GM18505 (cell line): ENCODE measurements around the gene NRXN3.

Source experiments
- ATAC-seq: cut with Tn5 transposase; IDR thresholded peaks from one replicate; pipeline ENCODE4 v1.9.1; 2021; ENCODE audit not compliant: unreplicated experiment
- POLR2A ChIP-seq: IDR thresholded peaks from 4 replicates; pipeline ENCODE4 v1.6.1; 2011; ENCODE audit warnings: borderline replicate concordance; ENCODE audit not compliant: insufficient read depth, insufficient read length; ENCODE audit errors: extremely low read depth

NRXN3 gene

DNA sequence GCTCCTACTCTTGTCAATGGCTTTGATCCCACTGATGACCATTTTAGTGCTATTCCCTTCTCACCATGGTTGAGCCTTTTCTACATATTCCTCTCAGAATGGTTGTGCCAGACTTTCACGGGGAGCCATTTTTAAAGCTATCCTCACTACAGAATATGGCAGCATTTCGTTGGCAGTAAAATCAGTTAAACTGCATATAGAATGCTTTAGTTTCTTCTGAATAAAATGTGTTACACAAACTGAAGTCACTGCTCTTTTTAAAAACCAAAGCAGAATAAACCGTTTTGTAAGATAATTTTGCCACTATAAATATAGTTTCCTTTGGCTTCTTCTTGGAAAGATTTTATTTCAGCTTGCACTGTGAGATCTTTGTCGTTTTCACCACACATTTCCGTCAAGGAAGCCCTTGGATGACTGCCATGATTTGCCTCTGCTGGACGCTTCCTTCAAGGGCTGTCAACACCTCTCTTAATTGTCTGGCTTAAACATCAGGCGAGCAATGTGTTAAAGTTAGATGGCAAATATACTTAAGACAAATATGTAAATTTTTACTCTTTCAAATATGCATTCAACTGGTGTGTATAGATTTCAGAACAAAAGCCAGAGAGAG lies 1416.9 kb downstream of the NRXN3 start:
- no peak for ATAC-seq
- no peak for TF ChIP-seq POLR2A

DNA sequence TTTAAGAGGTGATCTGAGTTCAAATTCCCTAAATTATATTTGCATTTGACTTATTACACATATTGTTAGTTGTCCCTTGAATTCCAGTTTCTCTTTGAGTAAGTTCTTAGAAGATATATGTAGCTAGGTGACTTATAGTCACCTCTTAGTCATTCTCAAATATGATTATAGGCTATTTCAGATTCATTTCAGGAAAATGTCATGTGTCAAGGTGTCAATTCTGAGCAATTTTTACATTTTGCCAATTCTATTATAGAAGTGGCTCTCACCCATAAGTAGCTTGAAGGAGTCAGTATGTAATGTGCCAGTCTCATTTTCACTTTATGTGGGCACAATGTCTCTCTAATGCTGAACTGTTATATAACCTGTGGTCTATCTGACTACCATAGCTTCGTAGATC lies 1417.7 kb downstream of the NRXN3 start:
- no peak for ATAC-seq
- no peak for TF ChIP-seq POLR2A

DNA sequence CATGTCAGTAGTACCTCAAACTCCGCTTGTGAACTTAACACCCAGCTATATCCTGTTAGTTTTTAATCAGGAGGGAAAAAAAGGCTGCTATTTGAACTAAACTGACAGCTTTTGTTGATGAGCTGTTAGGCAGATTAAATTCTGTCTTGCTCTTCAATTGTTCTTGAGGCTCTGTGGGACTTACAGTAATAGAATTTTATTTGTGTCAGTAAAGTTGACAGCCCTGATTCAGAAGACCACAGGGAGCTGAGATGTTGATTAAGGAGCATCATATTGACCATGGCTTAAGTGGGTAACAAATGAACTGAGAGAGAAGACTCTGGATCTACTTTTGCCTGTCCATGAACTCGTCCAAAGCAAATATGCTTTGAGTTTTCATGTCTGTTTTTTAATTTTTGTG lies 1418.2 kb downstream of the NRXN3 start:
- TF ChIP-seq POLR2A: no peak
- no peak for ATAC-seq

DNA sequence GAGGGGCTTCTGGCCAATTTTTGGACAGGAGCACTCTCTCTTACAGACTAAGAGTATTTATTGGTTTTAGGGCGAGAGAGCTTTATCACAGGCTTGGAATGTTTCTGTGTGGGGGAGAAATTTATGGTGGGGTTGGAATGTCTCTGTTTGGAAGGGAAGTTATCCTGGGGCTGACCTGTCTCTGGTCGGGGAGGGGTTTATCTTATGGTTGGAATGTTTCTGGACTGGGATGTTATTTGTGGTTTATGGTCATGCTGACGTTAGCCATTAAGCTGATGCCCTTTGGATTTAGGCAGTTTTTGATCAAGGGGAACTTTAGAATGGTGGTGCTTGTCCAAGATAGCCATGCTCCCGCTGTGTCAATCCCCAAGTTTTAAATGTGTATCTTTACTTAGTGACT lies 1426.4 kb downstream of the NRXN3 start:
- no peak for TF ChIP-seq POLR2A
- ATAC-seq: no peak

DNA sequence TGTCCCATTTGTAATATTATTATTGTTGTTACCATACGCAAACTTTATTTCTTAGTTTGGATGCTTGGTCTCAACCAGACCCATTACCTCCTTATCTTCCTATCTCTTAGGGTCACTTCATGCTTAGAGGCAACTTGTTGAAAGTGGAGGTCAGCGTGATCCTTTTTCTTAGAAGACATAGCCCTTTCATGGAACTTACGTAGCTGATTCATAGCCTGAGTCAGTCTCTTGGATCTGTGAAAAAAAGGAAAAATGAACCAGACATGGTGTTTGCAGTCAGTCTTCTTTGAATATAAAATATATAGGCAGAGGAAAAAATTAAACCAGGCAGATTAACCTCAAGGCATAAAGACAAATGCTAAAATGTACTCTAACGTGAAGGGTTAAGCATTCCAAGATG lies 1427.4 kb downstream of the NRXN3 start:
- no peak for ATAC-seq
- TF ChIP-seq POLR2A: no peak

DNA sequence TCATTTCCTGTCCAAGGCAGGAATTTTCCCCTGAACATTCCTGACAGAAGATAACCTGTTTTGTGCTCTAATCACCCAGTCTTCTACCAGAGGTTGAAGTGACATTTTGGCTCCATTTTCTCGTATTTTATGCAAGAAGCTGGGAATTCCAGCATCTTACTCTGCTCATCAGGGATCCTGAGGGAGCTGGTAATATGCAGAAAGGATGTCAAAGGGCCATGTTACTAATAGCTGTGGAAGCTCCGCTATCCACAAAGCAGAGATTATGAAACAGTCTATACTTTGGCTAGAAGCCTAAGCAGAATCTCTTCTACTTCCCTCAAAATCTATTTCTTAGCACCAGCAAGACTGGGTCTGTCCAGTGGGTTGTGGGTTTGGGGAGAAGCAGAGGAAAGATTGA lies 1428.2 kb downstream of the NRXN3 start:
- TF ChIP-seq POLR2A: no peak
- ATAC-seq: no peak

DNA sequence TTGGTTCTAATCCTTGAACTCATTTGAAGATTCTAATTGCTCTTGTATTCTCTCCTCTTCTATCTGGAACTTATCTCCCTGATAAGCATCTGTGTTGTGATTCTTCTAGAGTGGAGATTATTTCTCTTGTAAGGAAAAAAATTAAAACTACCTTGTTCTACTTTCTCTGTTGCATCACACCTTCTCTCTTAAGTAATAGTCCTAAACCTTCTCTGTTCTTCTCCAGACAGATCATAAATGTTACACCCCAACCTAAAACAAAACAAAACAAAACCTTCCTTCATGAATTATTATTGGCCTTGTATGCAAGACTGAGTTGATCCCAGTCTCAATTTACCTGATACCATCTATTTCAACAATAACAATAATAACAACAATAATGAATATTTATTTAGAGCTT lies 1429.1 kb downstream of the NRXN3 start:
- no peak for ATAC-seq
- TF ChIP-seq POLR2A: no peak

DNA sequence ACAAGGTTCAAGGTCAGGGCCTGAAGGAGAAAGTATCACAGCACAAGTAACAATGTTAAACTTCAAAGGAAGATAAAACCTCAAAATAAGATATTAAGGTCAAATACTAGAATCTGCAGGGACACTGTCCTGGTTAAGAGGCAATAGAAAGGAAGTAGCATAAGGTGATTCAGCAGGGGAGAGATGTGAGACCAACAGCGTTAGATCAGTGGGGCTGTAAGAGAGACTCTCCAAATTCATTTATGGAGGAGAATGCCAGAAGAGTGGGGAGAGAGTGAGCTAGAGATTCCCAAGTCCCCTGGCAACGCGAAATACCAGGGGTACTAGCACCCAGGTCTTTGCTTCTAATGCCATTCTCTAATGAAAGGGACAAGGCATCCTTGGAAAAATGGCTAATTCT lies 1430.2 kb downstream of the NRXN3 start:
- ATAC-seq: no peak
- TF ChIP-seq POLR2A: no peak

DNA sequence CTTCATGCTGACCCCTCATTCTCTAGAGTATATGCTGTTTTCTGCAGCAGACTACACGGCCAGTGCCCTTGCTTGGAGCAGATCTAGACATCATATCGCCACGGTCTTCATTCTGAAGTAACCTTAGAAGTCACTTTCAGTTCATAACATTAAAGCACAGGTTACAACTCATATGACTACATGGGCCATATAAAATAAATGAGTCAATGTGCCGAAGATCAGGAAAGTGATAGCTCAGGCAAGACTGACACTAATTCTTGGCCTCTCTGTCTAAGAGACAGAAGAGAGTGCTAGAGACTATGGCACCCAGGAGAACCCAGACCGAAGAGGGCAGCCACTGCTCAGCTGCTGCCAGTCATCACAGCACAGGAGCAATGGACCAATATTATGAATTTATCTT lies 1431.4 kb downstream of the NRXN3 start:
- no peak for ATAC-seq
- TF ChIP-seq POLR2A: no peak

DNA sequence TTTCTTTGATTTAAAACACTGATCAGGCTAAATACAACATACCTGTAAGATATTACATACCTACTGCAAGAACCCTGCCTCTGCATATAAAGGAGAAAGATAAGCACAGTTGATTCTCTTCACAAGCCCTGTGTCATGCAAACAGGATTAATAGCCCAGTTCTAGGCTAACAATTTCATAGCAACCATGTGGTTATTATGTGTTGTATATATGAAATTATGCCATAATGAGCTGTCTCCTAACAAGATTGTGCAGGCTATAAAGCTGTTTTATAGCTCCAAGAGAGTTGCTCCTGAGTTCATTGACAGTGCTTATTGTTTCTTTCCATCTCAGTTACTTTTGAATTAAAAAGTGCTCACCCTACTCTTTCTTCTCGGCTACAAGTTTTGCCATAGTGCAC lies 1431.9 kb downstream of the NRXN3 start:
- ATAC-seq: no peak
- no peak for TF ChIP-seq POLR2A

DNA sequence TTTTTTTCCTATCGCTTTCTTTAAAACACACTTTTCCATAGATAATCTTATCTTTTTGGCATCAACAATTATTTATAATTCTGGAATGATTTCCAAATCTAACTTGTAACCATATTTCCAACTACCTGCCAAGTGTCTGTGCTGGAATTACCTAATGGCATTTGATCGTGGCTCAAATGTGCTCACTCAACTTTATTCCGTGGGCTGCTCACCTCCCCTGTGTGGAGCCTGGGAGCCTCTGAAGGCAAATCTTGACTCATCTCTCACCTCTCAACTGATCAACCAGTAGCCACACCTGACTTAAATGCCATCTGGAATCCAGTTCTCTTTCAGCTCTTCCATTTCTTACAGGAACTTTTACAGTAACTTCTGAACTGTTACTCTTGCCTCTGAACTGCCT lies 1432.6 kb downstream of the NRXN3 start:
- TF ChIP-seq POLR2A: no peak
- no peak for ATAC-seq

DNA sequence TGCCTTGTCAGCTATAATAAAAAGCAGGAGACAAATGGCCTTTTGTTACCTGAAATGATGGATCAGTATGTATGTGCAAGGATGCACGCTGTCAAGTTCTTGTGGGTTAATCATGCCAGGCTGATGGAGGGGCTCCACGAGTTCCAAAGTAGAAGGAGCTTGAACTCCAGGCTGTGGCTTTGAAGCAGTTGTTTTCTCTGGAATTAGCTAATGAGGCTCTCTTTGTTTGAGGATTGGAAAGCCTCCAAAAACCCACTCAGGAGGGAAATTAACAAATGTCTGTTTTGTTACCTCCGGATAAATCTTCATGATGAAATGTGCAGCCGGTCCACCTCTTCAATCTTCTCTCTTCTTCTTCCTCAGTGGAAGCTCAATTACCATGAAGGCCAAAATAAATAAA lies 1435.7 kb downstream of the NRXN3 start:
- no peak for TF ChIP-seq POLR2A
- no peak for ATAC-seq

DNA sequence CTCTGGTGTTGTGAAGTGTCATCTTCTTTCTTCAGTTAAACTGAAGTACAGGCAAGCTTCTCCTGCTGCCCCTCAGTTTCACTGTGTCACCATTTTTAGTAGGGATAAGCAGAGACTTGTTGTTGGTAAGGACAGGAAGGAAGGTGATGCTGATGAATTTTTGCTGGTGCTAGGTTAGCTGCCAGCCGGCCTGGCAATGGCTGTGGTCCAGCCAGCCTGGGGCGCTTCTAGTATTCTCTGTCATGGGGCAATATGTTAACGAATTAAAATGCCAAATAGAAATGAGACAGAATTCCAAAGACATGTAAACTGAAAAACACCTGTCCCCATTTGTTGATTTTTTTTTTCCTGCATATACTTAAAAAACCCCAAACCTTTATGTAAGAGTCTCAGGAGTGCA lies 1438.3 kb downstream of the NRXN3 start:
- ATAC-seq: no peak

DNA sequence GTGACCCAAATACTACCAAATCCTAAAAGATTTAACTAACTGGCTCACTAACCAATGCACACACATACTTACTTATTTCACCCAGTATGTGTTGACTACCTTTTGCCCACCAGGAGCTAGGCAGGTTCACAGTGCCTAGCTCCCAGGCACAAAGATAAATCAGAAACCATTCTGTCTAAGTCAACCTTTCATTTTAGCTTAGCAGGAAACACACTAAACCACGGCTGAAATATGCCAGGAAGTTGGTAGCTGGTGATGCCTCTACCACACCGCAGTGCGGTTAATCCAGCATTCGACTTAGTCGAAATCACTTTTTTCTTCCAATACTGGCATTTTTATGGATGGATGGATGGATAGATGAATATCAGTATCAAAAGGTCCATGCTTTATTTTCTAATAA lies 1443.5 kb downstream of the NRXN3 start:
- ATAC-seq: no peak
- TF ChIP-seq POLR2A: no peak

More for the DNA sequence above, 1438.3 kb downstream of the NRXN3 start:
- no peak for TF ChIP-seq POLR2A

DNA sequence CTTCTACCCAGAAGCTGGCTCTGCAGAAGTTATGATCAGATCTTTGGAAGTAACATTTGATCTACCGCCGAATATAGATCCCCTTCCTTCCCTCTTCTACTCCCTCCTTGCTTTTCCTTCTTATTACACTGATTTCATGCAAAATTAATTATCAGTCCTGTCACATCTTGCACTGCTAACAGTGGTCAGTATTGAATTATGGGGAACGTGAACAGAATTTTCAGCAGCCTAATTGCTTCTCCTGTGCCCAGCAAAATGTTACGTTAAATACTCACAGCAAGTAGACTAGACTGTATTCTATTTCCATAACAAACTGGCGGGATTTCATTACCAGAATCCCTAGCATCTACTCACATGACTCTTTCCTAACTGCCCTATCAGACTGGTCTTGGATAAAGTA lies 1444.3 kb downstream of the NRXN3 start:
- no peak for ATAC-seq
- TF ChIP-seq POLR2A: no peak
